ENCODE data around the gene CALCA.

The CALCA gene

GRCh38 chr11:14942745-14943144 is 29.4 kb downstream of the CALCA start:
- no peak for DNase-seq (ENCODE audit: low spot score)

GRCh38 chr11:14938936-14939335 is 33.2 kb downstream of the CALCA start:
- DNase-seq (ENCODE audit: low spot score) = no peak

GRCh38 chr11:14934641-14935351 is 37.4 kb downstream of the CALCA start:
- no peak for DNase-seq (ENCODE audit: low spot score)

DNA sequence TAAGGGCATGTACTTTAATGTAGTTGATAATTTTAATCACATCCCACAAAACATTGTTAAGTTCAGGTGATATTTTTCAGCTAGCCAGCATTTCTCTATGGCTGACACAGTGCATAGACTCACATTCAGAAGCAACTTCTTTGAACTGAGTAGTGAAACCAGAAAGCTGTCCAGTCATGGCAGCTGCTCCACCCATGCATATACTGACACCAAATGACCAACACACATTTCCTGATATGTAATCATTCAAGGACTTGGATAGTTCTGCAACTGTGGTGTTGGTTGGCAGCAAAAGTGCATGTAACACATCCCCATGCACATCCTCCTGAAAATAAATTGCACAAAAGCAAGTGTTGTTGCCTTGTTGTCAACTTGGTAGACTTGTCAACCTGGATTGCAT is 39.7 kb downstream of the CALCA start:
- no peak for DNase-seq (ENCODE audit: low spot score)

DNA sequence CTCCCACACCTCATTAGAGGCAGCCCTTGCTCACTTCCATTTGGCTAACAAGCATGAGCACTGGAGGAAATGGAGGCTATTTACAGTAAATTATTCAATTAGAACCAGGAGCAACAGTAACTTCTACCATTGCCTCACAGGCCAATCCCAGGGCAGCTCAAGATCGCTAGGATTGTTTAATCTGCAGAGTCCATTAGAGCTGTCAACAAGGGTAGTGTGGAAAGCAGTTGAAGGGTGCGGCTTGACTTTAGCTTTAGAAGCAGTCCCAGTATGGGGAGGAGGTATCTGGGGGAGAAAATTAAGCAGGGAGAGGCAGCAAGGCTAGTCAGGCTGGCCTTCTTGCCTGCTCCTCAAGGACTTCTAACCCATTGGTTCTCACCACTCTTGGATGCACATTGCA is 41.8 kb downstream of the CALCA start:
- no peak for DNase-seq (ENCODE audit: low spot score)

GRCh38 chr11:14927146-14927545 is 45.0 kb downstream of the CALCA start:
- DNase-seq (ENCODE audit: low spot score) = no peak

- no peak for DNase-seq (ENCODE audit: low spot score)
Observed at GRCh38 chr11:14924318-14924717, 47.8 kb downstream of the CALCA start.

Data from D341Med (cell line).